ENCODE measurements around the gene IL1F10.

DNA sequence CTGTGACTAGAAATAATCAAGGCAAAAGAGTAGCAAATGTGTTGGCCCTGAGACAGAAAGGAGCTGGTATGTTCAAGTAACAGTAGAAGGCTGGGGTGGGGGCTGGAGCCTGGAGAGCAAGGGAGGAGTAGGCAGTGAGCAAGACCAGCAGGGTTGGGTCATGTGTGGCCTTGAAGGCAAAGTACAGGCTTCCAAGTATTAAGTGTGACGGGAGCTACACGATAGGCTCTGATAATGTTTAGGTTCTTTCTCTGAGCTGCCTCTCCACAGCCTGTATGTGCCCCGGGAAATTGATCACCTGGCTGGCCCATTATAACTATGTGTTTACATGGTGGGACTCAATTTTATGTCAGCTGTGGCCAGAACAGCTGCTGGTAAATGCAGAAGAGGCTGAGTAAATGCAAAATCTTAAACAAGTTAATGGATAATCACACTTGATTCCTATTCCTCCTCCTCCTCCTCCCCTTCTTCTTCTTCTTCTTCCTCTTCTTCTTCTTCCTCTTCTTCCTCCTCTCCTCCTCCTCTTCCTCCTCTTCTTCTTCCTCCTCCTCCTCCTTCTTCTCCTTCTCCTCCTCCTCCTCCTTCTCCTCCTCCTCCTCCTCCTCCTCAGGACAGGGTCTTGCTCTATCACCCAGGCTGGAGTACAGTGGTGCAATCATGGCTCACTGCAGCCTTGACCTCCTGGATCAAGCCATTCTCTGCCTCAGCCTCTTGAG, 9.3 kb downstream of the IL1F10 start:
- TF ChIP-seq CTCF (IDR thresholded peaks at IDR 0.05; ENCODE audit: extremely low read depth in 1 of 2, insufficient read depth in 1 of 2, low read depth in 1 of 2, low read length in 2 of 2): no peak
- no peak for TF ChIP-seq GATA2 (IDR thresholded peaks at IDR 0.05; ENCODE audit: insufficient read depth, insufficient read length, low read depth, low read length)

All from endothelial cell of umbilical vein (primary cell).